MM.1S (cell line): ENCODE measurements around the gene IL12B.

Source experiments
- EZH2 ChIP-seq: fragments of 300-600 bp; sonication (generic); optimal IDR thresholded peaks from 2 replicates; pipeline ENCODE3; 2017; ENCODE audit warnings: low read depth, mild to moderate bottlenecking, antibody characterized with exemption, low read length, mixed read lengths
- TF ChIP-seq, protein P1 (sequence below): fragments of 300-600 bp; sonication (generic); IDR thresholded peaks from 2 replicates; pipeline ENCODE4 v1.5.1; 2016; ENCODE audit warnings: antibody characterized with exemption, low read length, mixed read lengths

DNA sequence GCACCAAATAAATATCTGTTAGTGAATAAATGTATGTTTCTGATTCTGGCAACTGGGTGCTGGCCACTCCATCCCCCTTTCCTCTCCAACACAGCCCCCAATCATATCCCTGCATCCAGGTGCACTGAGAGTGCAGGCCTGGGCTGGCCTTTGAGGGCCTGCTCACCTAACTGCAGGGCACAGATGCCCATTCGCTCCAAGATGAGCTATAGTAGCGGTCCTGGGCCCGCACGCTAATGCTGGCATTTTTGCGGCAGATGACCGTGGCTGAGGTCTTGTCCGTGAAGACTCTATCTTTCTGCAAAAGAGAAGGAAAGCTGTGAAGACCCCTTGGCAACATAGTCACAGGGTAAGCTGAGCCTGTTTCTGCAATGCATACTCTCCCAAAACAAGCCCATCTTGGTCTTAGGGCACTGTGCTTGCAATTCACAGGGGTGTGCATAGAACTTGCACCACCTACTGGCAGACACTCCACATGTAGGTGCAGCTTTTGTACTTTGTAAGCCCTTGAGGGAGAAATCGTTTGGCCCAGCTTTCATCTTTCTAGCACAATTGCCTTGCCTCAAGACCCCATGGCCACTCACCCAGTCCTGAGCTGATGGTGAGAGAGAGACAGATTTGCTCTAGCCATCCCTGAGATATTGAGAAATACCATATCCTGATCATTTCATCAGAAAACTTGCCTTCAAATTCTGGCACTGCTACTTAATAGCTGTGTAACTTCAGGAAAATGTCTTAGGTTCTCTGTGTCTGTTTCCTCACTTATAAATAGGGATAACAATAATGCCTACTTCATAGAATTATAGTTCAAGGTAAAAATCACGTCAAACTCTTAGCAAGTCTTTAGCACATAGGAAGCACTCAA is 13.5 kb downstream of the IL12B start:
- TF ChIP-seq, protein P1, sequence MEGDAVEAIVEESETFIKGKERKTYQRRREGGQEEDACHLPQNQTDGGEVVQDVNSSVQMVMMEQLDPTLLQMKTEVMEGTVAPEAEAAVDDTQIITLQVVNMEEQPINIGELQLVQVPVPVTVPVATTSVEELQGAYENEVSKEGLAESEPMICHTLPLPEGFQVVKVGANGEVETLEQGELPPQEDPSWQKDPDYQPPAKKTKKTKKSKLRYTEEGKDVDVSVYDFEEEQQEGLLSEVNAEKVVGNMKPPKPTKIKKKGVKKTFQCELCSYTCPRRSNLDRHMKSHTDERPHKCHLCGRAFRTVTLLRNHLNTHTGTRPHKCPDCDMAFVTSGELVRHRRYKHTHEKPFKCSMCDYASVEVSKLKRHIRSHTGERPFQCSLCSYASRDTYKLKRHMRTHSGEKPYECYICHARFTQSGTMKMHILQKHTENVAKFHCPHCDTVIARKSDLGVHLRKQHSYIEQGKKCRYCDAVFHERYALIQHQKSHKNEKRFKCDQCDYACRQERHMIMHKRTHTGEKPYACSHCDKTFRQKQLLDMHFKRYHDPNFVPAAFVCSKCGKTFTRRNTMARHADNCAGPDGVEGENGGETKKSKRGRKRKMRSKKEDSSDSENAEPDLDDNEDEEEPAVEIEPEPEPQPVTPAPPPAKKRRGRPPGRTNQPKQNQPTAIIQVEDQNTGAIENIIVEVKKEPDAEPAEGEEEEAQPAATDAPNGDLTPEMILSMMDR, result peak; percentile 70
- no peak for TF ChIP-seq EZH2
